Measurements from ENCODE around the gene CEP295NL.
A peak's percentile ranks its signal among the peaks of the same experiment; 100 is the strongest.
"Not testable (repeated sequence)": the region's sequence is repeated elsewhere in the genome, so short reads cannot be mapped to it uniquely, and the experiment has no call there.

Gene CEP295NL

GRCh38 chr17:78922816-78923498 is 20.0 kb upstream of the CEP295NL start:
- TF ChIP-seq POLR2A (IDR thresholded peaks at IDR 0.05; ENCODE audit: low read depth, low read length): no peak
- no peak for FAIRE-seq
- DNase-seq (ENCODE audit: insufficient read length, low spot score): no peak

- DNase-seq (ENCODE audit: insufficient read length, low spot score) (no peak), FAIRE-seq (no peak)
- no peak for TF ChIP-seq POLR2A (IDR thresholded peaks at IDR 0.05; ENCODE audit: low read depth, low read length)
These were observed 18.5 kb upstream of the CEP295NL start for GRCh38 chr17:78921437-78921971.

GRCh38 chr17:78920528-78920927 is 17.5 kb upstream of the CEP295NL start:
- no peak for TF ChIP-seq POLR2A (IDR thresholded peaks at IDR 0.05; ENCODE audit: low read depth, low read length)
- DNase-seq (ENCODE audit: insufficient read length, low spot score) (no peak), FAIRE-seq (no peak)

GRCh38 chr17:78919861-78920450 is 17.0 kb upstream of the CEP295NL start:
- DNase-seq (ENCODE audit: insufficient read length, low spot score) (no peak), FAIRE-seq (no peak)
- TF ChIP-seq POLR2A (IDR thresholded peaks at IDR 0.05; ENCODE audit: low read depth, low read length): no peak

GRCh38 chr17:78918979-78919378 is 16.0 kb upstream of the CEP295NL start:
- FAIRE-seq: no peak
- DNase-seq (ENCODE audit: insufficient read length, low spot score): no peak
- TF ChIP-seq POLR2A (IDR thresholded peaks at IDR 0.05; ENCODE audit: low read depth, low read length): no peak

GRCh38 chr17:78917451-78918275 is 14.7 kb upstream of the CEP295NL start:
- FAIRE-seq (no peak), DNase-seq (ENCODE audit: insufficient read length, low spot score) (no peak)
- TF ChIP-seq POLR2A (IDR thresholded peaks at IDR 0.05; ENCODE audit: low read depth, low read length): no peak

GRCh38 chr17:78915872-78916632 is 13.1 kb upstream of the CEP295NL start:
- DNase-seq (ENCODE audit: insufficient read length, low spot score): peak; percentile 78
- no peak for FAIRE-seq
- TF ChIP-seq POLR2A (IDR thresholded peaks at IDR 0.05; ENCODE audit: low read depth, low read length): no peak

GRCh38 chr17:78913115-78913514 is 10.1 kb upstream of the CEP295NL start:
- DNase-seq (ENCODE audit: insufficient read length, low spot score) (no peak), FAIRE-seq (no peak)
- no peak for TF ChIP-seq POLR2A (IDR thresholded peaks at IDR 0.05; ENCODE audit: low read depth, low read length)

GRCh38 chr17:78912082-78912481 is 9.1 kb upstream of the CEP295NL start:
- FAIRE-seq (no peak), DNase-seq (ENCODE audit: insufficient read length, low spot score) (no peak)
- no peak for TF ChIP-seq POLR2A (IDR thresholded peaks at IDR 0.05; ENCODE audit: low read depth, low read length)

GRCh38 chr17:78911543-78911942 is 8.5 kb upstream of the CEP295NL start:
- DNase-seq (ENCODE audit: insufficient read length, low spot score); FAIRE-seq: not testable (repeated sequence)

- TF ChIP-seq POLR2A (IDR thresholded peaks at IDR 0.05; ENCODE audit: low read depth, low read length): no peak
- FAIRE-seq (no peak), DNase-seq (ENCODE audit: insufficient read length, low spot score) (no peak)
These were observed 7.7 kb upstream of the CEP295NL start for GRCh38 chr17:78910497-78911284.

GRCh38 chr17:78908426-78908825 is 5.4 kb upstream of the CEP295NL start:
- FAIRE-seq (no peak), DNase-seq (ENCODE audit: insufficient read length, low spot score) (no peak)
- no peak for TF ChIP-seq POLR2A (IDR thresholded peaks at IDR 0.05; ENCODE audit: low read depth, low read length)

GRCh38 chr17:78905541-78905940 is 2.5 kb upstream of the CEP295NL start:
- FAIRE-seq (no peak), DNase-seq (ENCODE audit: insufficient read length, low spot score) (no peak)
- no peak for TF ChIP-seq POLR2A (IDR thresholded peaks at IDR 0.05; ENCODE audit: low read depth, low read length)
